Measurements from ENCODE around the gene HDAC4. TPM values are rescaled to one million over a fixed set of nuclear protein-coding genes. Genes with fewer than 3 reads are reported as not detected.

The HDAC4 gene
- total and polyA plus RNA-seq, 4 donors: 2.9 to 37.2 (median 4.4) TPM

DNA sequence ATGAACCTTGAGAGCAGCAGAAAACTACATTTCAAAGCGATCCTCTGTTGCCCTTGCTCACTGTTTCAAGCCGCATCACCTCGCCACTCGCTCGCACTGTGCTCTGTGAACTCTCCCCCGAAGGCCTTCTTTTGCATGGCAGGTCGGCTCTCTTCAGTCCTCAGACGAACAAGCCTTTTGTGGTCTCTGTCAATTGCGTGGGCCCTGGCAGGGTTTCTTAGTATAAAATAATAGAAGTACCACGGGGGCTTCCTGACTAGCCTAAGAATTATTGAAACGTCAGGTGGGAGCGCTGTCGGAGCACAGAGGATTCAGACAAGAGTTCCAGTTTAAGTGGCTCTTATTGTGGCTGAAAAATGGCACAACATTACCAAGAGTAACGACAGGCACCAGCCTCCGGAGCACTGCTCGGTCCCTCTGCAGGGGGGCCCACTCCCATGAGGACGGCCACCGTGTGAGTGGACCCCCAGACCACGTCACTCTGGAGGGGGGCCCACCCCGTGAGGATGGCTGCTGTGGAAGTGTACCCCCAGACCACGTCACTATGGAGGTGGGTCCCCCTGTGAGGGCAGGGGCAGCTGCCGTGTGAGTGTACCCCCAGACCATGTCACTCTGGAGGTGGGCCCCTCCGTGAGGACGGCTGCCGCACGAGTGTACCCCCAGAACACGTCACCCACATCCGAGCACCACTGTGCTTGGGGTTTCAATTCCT is 237.7 kb downstream of the HDAC4 start:
- Histone ChIP-seq H3K4me3 (ENCODE audit: low read depth in 1 of 3, low read length in 3 of 3) (no peak overlapping the region), H3K9me3 (ENCODE audit: control insufficient read depth in 4 of 4, low read length in 3 of 4) (no peaks in the 10 kb centered on the region), H3K36me3 (ENCODE audit: control insufficient read depth in 4 of 4, insufficient read depth in 3 of 4, low read depth in 1 of 4, low read length in 3 of 4) (peaks cover 0 to 13% (median 5%) of the 10 kb centered on the region in 4 donors), H3K27me3 (ENCODE audit: control insufficient read depth in 4 of 4, insufficient read depth in 4 of 4, low read length in 3 of 4) (no peaks in the 10 kb centered on the region), H3K4me1 (ENCODE audit: control insufficient read depth in 4 of 4, insufficient read depth in 4 of 4, low read length in 3 of 4) (no peaks in the 10 kb centered on the region), H3K27ac (ENCODE audit: low read depth in 1 of 2, low read length in 2 of 2) (no peak overlapping the region), H3K9ac (ENCODE audit: low read depth in 1 of 2, low read length in 2 of 2) (no peak overlapping the region)
- 97% methylated on average over 28 of the region's 28 CpGs for WGBS
- DNase-seq (ENCODE audit: low spot score): no peak
- TF ChIP-seq EGR1 (IDR thresholded peaks at IDR 0.05; ENCODE audit: low read depth in 2 of 2): no peak

DNA sequence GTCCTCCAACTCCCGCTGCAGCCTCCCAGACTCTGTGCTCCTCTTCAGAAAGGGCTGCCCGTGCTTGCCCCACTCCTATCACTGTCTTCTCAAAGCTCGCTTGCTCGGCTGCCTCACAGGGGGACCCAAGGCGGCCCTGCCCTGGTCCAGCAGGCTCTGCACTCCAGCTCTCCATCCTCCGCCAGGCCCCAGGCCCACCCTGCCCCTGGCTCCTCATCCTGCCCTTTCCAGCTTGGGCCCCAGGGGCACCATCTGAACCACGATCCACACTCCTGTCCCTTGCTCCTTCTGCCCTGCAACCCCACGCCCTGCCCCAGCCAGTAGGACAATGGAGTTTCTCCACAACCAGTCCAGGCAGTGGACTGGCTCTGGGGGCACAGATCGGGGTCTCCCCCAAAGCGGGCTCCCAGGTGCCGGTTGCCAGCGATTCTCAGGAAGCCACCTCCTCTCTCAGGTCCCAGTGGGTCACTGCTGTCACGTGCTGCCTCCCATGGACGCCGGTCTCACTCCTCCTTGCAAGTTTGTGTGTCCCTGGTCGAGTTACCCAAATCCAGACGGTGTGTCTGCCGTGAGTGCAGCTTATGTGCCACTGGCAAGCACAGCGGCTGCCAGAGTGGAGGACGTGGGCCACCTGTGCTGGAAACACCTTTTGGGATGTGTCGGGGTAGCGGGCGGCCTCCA is 238.5 kb downstream of the HDAC4 start:
- Histone ChIP-seq H3K4me1 (ENCODE audit: control insufficient read depth in 4 of 4, insufficient read depth in 4 of 4, low read length in 3 of 4) (no peaks in the 10 kb centered on the region), H3K9ac (ENCODE audit: low read depth in 1 of 2, low read length in 2 of 2) (no peak overlapping the region), H3K27ac (ENCODE audit: low read depth in 1 of 2, low read length in 2 of 2) (no peak overlapping the region), H3K27me3 (ENCODE audit: control insufficient read depth in 4 of 4, insufficient read depth in 4 of 4, low read length in 3 of 4) (no peaks in the 10 kb centered on the region), H3K4me3 (ENCODE audit: low read depth in 1 of 3, low read length in 3 of 3) (no peak overlapping the region), H3K36me3 (ENCODE audit: control insufficient read depth in 4 of 4, insufficient read depth in 3 of 4, low read depth in 1 of 4, low read length in 3 of 4) (peaks cover 0 to 13% (median 5%) of the 10 kb centered on the region in 4 donors), H3K9me3 (ENCODE audit: control insufficient read depth in 4 of 4, low read length in 3 of 4) (no peaks in the 10 kb centered on the region)
- DNase-seq (ENCODE audit: low spot score): no peak
- whole genome bisulfite sequencing: 93% methylated on average over 23 of the region's 23 CpGs
- TF ChIP-seq FOXA1 (IDR thresholded peaks at IDR 0.05): no peak
- no peak for TF ChIP-seq GABPA (IDR thresholded peaks at IDR 0.05 in 1 of 2, conservative IDR thresholded peaks at IDR 0.05 in 1 of 2)
- TF ChIP-seq HNF4G (IDR thresholded peaks at IDR 0.05): no peak
- TF ChIP-seq, protein P1, sequence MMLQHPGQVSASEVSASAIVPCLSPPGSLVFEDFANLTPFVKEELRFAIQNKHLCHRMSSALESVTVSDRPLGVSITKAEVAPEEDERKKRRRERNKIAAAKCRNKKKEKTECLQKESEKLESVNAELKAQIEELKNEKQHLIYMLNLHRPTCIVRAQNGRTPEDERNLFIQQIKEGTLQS (IDR thresholded peaks at IDR 0.05): no peak
- TF ChIP-seq, protein P2, sequence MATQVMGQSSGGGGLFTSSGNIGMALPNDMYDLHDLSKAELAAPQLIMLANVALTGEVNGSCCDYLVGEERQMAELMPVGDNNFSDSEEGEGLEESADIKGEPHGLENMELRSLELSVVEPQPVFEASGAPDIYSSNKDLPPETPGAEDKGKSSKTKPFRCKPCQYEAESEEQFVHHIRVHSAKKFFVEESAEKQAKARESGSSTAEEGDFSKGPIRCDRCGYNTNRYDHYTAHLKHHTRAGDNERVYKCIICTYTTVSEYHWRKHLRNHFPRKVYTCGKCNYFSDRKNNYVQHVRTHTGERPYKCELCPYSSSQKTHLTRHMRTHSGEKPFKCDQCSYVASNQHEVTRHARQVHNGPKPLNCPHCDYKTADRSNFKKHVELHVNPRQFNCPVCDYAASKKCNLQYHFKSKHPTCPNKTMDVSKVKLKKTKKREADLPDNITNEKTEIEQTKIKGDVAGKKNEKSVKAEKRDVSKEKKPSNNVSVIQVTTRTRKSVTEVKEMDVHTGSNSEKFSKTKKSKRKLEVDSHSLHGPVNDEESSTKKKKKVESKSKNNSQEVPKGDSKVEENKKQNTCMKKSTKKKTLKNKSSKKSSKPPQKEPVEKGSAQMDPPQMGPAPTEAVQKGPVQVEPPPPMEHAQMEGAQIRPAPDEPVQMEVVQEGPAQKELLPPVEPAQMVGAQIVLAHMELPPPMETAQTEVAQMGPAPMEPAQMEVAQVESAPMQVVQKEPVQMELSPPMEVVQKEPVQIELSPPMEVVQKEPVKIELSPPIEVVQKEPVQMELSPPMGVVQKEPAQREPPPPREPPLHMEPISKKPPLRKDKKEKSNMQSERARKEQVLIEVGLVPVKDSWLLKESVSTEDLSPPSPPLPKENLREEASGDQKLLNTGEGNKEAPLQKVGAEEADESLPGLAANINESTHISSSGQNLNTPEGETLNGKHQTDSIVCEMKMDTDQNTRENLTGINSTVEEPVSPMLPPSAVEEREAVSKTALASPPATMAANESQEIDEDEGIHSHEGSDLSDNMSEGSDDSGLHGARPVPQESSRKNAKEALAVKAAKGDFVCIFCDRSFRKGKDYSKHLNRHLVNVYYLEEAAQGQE (IDR thresholded peaks at IDR 0.05): no peak
- no peak for TF ChIP-seq JUND (IDR thresholded peaks at IDR 0.05)
- TF ChIP-seq, protein P3, sequence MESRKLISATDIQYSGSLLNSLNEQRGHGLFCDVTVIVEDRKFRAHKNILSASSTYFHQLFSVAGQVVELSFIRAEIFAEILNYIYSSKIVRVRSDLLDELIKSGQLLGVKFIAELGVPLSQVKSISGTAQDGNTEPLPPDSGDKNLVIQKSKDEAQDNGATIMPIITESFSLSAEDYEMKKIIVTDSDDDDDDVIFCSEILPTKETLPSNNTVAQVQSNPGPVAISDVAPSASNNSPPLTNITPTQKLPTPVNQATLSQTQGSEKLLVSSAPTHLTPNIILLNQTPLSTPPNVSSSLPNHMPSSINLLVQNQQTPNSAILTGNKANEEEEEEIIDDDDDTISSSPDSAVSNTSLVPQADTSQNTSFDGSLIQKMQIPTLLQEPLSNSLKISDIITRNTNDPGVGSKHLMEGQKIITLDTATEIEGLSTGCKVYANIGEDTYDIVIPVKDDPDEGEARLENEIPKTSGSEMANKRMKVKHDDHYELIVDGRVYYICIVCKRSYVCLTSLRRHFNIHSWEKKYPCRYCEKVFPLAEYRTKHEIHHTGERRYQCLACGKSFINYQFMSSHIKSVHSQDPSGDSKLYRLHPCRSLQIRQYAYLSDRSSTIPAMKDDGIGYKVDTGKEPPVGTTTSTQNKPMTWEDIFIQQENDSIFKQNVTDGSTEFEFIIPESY (IDR thresholded peaks at IDR 0.05): no peak
- no peak for TF ChIP-seq FOXA2 (IDR thresholded peaks at IDR 0.05)
- TF ChIP-seq EGR1 (IDR thresholded peaks at IDR 0.05; ENCODE audit: low read depth in 2 of 2): no peak
- TF ChIP-seq SP1 (IDR thresholded peaks at IDR 0.05): no peak
- no peak for TF ChIP-seq RXRA (IDR thresholded peaks at IDR 0.05)
- no peak for TF ChIP-seq TAF1 (conservative IDR thresholded peaks at IDR 0.05)
- no peak for TF ChIP-seq HNF4A (conservative IDR thresholded peaks at IDR 0.05)
- TF ChIP-seq, protein P4, sequence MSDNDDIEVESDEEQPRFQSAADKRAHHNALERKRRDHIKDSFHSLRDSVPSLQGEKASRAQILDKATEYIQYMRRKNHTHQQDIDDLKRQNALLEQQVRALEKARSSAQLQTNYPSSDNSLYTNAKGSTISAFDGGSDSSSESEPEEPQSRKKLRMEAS (IDR thresholded peaks at IDR 0.05): no peak
- no peak for TF ChIP-seq RAD21 (IDR thresholded peaks at IDR 0.05)
- no peak for TF ChIP-seq NR2F2 (IDR thresholded peaks at IDR 0.05)
- TF ChIP-seq, protein P5, sequence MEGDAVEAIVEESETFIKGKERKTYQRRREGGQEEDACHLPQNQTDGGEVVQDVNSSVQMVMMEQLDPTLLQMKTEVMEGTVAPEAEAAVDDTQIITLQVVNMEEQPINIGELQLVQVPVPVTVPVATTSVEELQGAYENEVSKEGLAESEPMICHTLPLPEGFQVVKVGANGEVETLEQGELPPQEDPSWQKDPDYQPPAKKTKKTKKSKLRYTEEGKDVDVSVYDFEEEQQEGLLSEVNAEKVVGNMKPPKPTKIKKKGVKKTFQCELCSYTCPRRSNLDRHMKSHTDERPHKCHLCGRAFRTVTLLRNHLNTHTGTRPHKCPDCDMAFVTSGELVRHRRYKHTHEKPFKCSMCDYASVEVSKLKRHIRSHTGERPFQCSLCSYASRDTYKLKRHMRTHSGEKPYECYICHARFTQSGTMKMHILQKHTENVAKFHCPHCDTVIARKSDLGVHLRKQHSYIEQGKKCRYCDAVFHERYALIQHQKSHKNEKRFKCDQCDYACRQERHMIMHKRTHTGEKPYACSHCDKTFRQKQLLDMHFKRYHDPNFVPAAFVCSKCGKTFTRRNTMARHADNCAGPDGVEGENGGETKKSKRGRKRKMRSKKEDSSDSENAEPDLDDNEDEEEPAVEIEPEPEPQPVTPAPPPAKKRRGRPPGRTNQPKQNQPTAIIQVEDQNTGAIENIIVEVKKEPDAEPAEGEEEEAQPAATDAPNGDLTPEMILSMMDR (IDR thresholded peaks at IDR 0.05; ENCODE audit: low read depth, low read length, missing input control): no peak
- no peak for TF ChIP-seq YY1 (IDR thresholded peaks at IDR 0.05)
